GM18505 (cell line): ENCODE measurements around the gene ACADS.
"Not testable (repeated sequence)": the region's sequence is repeated elsewhere in the genome, so short reads cannot be mapped to it uniquely, and the experiment has no call there.

Experiments
- ATAC-seq: cut with Tn5 transposase; IDR thresholded peaks from one replicate; pipeline ENCODE4 v1.9.1; 2021; ENCODE audit not compliant: unreplicated experiment
- POLR2A ChIP-seq: IDR thresholded peaks from 4 replicates; pipeline ENCODE4 v1.6.1; 2011; ENCODE audit warnings: borderline replicate concordance; ENCODE audit not compliant: insufficient read depth, insufficient read length; ENCODE audit errors: extremely low read depth

The ACADS gene

DNA sequence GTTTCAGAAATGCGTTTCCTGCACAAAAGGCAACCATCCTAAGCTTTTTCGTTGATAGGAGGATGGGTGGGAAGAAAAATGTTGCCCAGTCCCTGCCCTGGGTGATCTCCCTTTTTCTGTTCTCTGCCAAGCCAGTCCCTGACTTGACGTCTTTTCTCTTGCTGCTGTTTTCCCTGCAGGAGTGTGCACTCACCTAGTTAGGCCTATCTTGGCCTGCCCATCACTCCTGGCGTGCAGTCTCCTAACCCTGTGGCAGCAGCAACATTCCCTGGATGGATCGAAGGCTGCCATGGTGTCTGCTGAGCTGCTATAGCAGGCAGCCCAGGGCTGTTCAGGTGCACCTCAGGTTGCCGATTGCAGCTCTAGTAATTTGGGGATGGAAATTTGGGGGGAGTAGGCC, 14.2 kb upstream of the ACADS start:
- ATAC-seq, result no peak
- no peak for TF ChIP-seq POLR2A

DNA sequence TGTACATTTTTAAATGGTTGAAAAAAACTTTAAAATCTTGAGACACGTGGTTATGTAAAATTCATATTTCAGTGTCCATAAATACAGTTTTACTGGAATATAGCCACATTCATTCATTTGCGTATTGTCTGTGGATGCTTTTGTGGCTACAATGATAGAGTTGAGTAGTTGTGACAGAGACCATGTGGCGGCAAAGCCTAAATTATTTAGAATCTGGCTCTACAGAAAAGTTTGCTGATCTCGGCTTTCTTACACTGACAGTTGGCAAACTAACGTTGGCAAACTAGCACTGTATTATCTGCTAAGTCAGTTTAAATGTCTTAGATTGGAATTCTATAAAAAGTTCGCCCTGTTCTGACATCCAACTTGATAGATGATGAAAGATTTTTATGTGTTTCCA, 13.0 kb upstream of the ACADS start:
- no peak for TF ChIP-seq POLR2A
- ATAC-seq, result no peak

GRCh38 chr12:120713861-120714482, 11.7 kb upstream of the ACADS start:
- TF ChIP-seq POLR2A, result no peak
- no peak for ATAC-seq

GRCh38 chr12:120718055-120718454, 7.6 kb upstream of the ACADS start:
- no peak for ATAC-seq

DNA sequence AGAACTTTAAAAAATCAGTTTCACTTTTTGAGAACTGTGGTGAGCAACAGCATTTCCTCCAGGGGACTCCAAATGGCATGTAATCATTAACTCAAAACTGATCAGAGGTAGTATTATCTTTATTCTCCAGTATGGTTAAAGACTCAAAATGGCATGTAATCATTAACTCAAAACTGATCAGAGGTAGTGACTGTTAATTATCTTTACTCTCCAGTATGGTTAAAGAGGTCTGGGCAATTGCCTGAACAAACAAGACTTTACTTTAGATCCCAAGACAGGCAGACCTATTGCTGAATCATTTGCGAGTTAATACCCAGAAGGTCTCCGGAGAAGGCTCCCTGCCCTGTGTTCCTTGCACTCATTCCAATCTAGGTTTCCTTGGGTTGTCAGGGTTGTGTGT, 6.6 kb upstream of the ACADS start:
- TF ChIP-seq POLR2A, result no peak
- no peak for ATAC-seq

More at GRCh38 chr12:120718055-120718454, 7.6 kb upstream of the ACADS start:
- TF ChIP-seq POLR2A, result no peak

DNA sequence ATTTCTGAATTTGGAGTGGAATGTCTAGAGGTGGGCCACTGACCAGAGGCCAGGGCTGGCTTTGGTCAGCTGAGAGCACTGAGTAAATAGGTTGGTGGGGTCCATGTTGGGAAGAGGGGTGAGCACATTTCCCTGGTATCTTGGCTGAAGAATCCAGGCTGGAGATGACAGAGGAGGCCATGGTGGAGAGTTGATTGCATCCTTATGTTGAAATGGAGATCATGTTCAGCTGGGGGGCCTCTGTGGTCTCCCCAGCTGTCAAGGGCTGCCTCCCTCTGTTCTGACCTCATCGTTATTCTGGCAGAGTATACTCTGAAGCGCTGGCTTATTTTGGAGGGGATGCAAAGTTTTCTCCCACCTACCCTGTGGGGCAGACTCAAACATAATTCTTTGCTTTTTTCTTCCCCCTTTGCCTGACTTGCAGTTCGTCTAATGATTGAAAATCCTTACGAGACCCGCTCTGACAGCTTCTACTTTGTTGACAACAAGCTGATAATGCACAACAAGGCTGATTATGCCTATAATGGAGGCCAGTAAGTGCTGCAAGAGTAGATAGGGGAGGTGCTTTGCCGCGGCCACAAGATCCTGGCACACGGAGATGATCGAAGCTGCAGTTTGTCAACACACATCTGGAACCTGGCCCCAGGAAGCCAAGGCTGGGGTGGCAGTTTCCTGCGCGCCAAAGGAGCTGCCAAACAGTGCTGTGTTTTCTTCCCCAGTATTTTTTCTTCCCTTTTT, 6.0 kb upstream of the ACADS start:
- ATAC-seq, result no peak

GRCh38 chr12:120720234-120720986, 5.2 kb upstream of the ACADS start:
- ATAC-seq, result no peak
- no peak for TF ChIP-seq POLR2A

More for the DNA sequence above, 6.0 kb upstream of the ACADS start:
- no peak for TF ChIP-seq POLR2A

GRCh38 chr12:120720987-120721801, 4.4 kb upstream of the ACADS start:
- no peak for ATAC-seq
- no peak for TF ChIP-seq POLR2A

GRCh38 chr12:120721866-120722265, 3.8 kb upstream of the ACADS start:
- no peak for TF ChIP-seq POLR2A
- ATAC-seq, result no peak

DNA sequence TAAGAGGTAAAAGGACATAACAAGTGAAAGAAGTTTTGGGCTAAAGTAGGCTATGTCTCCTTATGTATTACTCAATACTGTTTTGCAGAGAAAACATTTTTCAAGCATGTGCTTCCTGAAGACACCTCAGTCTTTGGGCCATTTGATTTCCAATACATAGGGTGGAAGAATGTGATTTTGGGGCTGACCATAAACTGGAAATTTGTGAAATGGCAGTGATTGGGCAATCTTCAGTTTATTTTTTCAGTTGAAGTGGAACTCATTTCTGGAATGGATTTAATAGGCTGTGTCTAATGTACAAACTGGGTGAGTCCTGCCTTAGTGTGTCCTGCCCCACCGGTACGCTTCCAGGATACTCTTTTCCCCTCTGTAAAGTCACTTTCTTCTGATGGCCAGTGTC, 2.8 kb upstream of the ACADS start:
- ATAC-seq, result no peak

DNA sequence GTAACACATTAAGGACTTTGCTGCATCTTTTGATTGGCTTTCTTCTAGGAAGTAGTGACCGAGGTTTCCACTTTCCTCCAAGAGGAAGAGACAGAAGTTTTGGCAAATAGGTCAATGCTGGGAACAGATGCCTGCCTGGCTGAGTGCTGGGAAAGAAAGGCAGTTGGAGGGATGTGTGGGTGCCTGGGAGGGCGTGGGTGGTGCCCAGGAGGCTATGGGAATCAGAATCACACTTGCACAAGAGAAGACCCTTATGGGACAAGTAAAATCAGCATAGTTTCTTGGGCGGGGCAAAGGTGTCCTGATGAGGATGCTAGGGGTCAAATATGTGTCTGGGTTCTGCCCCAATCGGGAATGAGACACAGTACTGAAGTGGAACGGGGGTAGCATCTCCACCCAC, 906 bp upstream of the ACADS start:
- no peak for ATAC-seq
- no peak for TF ChIP-seq POLR2A

More for the DNA sequence above, 2.8 kb upstream of the ACADS start:
- TF ChIP-seq POLR2A, result no peak

- no peak for TF ChIP-seq POLR2A
- ATAC-seq, result no peak
Measured at GRCh38 chr12:120725151-120725658, 421 bp upstream of the ACADS start.

DNA sequence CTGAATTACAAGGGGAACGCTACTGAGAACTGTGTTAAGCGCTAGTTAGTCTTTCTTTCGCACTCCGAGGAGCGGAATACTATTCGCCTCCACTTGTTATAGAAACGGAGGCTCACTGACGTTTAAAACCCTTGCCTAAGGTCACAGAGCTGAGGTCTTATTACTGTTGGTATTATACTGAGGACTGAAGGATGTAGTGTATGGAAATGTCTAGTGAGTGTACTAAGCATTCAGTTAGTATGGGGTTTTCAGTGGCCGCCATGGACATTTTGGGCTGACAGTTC, 826 bp downstream of the ACADS start:
- no peak for ATAC-seq
- no peak for TF ChIP-seq POLR2A

DNA sequence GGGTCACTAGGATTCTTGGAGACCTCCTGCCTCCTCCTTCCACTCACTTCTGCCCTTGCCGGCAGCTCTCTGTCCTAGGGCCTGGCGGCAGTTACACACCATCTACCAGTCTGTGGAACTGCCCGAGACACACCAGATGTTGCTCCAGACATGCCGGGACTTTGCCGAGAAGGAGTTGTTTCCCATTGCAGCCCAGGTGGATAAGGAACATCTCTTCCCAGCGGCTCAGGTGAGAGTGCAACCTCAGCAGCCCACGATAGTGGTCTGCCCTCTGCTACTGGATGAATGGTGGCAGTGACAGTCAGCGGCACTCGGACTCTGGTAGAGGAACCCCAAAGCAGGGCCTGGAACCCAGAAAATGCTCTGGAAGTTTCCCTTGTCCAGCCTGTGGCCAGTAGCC, 1.3 kb downstream of the ACADS start:
- ATAC-seq, result no peak
- TF ChIP-seq POLR2A, result no peak

DNA sequence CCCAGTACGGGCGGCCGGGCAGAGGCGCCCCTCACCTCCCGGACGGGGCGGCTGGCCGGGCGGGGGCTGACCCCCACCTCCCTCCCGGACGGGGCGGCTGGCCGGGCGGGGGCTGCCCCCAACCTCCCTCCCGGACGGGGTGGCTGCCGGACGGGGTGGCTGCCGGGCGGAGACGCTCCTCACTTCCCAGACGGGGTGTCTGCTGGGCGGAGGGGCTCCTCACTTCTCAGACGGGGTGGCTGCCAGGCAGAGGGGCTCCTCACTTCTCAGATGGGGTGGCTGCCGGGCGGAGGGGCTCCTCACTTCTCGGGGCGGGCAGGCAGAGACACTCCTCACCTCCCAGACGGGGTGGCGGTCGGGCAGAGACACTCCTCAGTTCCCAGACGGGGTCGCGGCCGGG, 6.6 kb downstream of the ACADS start:
- ATAC-seq, result not testable (repeated sequence)
